Measurements from ENCODE around the gene CABP1. TPM values are rescaled to one million over a fixed set of nuclear protein-coding genes. Genes with fewer than 3 reads are reported as not detected.

CABP1 gene
- total and polyA plus RNA-seq, 10 of the 15 experiments (the other 5 are each of a cell fraction or from before 2014, with no cell fraction given), result 0.16 to 2.4 (median 0.80) TPM; not detected in 2

- TF ChIP-seq ZNF592 (IDR thresholded peaks at IDR 0.05) (peak; percentile 81), PAX5 (IDR thresholded peaks at IDR 0.05; ENCODE audit: borderline replicate concordance, low read depth, low read length) (0 out of 2 replicates have a peak, but pooled peaks have one; percentile 17), BCL11A (IDR thresholded peaks at IDR 0.05; ENCODE audit: low read depth, low read length) (no peak), REST (IDR thresholded peaks at IDR 0.05; ENCODE audit: low read depth, low read length) (no peak), ZNF622 (IDR thresholded peaks at IDR 0.05) (peak; percentile 42; the same call in 1 of the 2 replicates), ZZZ3 (IDR thresholded peaks at IDR 0.05; ENCODE audit: control insufficient read depth, insufficient read length, low read depth) (no peak), SRF (IDR thresholded peaks at IDR 0.05; ENCODE audit: low read depth in 2 of 2, low read length in 2 of 2) (peak; percentile 53 to 87; a peak in 3 of 4 replicates), GATAD2B (conservative IDR thresholded peaks at IDR 0.05; ENCODE audit: low read depth) (peak; percentile 77), HDGF (IDR thresholded peaks at IDR 0.05) (no peak; the same call in none of the 2 replicates), IKZF1 (conservative IDR thresholded peaks at IDR 0.05) (peak; percentile 91), GABPA (IDR thresholded peaks at IDR 0.05; ENCODE audit: low read depth) (peak; percentile 98), RELB (IDR thresholded peaks at IDR 0.05; ENCODE audit: low read depth) (peak; percentile 46; the same call in 1 of the 2 replicates), ZNF384 (IDR thresholded peaks at IDR 0.05; ENCODE audit: borderline replicate concordance, low read depth, low read length) (no peak), CEBPB (IDR thresholded peaks at IDR 0.05; ENCODE audit: borderline replicate concordance in 1 of 2, low read depth in 2 of 2, low read length in 2 of 2) (no peak), MAX (IDR thresholded peaks at IDR 0.05; ENCODE audit: low read depth, low read length) (peak; percentile 80; the same call in 1 of the 2 replicates), YBX1 (IDR thresholded peaks at IDR 0.05) (no peak), FOS (IDR thresholded peaks at IDR 0.05; ENCODE audit: borderline replicate concordance, extremely low read depth, insufficient read length) (peak; percentile 31), SMARCA5 (IDR thresholded peaks at IDR 0.05) (peak; percentile 65), JUND (IDR thresholded peaks at IDR 0.05; ENCODE audit: low read depth, low read length) (no peak)
Measured at GRCh38 chr12:120686690-120687577, 46.5 kb downstream of the CABP1 start, which contains the start of gene MLEC (continued).
